Measurements from ENCODE around the gene OR1D5. TPM values are rescaled to one million over a fixed set of nuclear protein-coding genes. Genes with fewer than 3 reads are reported as not detected.

The OR1D5 gene
- total RNA-seq, 2 experiments from 2014 or later = not detected

DNA sequence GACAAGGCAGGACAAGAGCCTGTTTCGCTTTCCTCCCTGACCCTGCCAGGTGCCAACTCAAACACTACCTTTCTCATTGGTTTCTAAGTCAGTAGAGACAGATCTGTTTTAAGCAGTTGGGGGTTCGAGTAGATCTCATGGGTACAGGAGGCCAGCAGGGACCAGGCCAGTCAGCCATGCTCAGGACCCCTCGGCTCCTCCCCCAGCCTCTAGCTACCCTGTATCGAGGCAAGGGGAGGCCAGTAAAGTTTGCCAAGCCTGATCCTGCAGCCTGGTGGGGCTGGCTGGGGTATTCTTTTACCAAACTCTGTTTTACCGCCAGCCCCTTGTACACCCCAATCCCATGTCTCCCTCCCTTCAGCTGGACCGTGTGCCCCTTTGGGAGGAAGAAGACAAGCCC lies 26.6 kb downstream of the OR1D5 start:
- Mint-ChIP-seq H3K9me3 (no peaks in the 10 kb centered on the region), H3K36me3 (ENCODE audit: low read depth) (peaks cover 10% of the 10 kb centered on the region), H3K27ac (no peak overlapping the region), H3K27me3 (peaks cover 13% of the 10 kb centered on the region), H3K4me1 (ENCODE audit: low read depth) (peaks cover 8% of the 10 kb centered on the region), H3K4me3 (no peak overlapping the region)
- ChIA-PET POLR2A (no interaction called here), CTCF (no interaction called here)
- Histone ChIP-seq H3K27ac (ENCODE audit: low read depth in 1 of 2, low read length in 2 of 2) (no peak overlapping the region), H3K27me3 (ENCODE audit: control insufficient read depth in 1 of 2, insufficient read depth in 2 of 2, low read length in 2 of 2) (no peaks in the 10 kb centered on the region), H3K36me3 (ENCODE audit: insufficient read depth, low read length) (peaks cover 7% of the 10 kb centered on the region), H3K9me3 (ENCODE audit: control insufficient read depth in 1 of 2, insufficient read depth in 1 of 2, low read length in 2 of 2) (no peaks in the 10 kb centered on the region), H3K4me1 (ENCODE audit: insufficient read depth, low read length) (peaks cover 3% of the 10 kb centered on the region), H3K4me3 (ENCODE audit: low read length) (no peak overlapping the region)
- DNase-seq = no peak
- no peak for ATAC-seq (ENCODE audit: poor library complexity)
- intact Hi-C loops (cut with DNase I, micrococcal nuclease) = no loop called here
- TF ChIP-seq, protein P1, sequence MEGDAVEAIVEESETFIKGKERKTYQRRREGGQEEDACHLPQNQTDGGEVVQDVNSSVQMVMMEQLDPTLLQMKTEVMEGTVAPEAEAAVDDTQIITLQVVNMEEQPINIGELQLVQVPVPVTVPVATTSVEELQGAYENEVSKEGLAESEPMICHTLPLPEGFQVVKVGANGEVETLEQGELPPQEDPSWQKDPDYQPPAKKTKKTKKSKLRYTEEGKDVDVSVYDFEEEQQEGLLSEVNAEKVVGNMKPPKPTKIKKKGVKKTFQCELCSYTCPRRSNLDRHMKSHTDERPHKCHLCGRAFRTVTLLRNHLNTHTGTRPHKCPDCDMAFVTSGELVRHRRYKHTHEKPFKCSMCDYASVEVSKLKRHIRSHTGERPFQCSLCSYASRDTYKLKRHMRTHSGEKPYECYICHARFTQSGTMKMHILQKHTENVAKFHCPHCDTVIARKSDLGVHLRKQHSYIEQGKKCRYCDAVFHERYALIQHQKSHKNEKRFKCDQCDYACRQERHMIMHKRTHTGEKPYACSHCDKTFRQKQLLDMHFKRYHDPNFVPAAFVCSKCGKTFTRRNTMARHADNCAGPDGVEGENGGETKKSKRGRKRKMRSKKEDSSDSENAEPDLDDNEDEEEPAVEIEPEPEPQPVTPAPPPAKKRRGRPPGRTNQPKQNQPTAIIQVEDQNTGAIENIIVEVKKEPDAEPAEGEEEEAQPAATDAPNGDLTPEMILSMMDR (IDR thresholded peaks at IDR 0.05) = no peak

DNA sequence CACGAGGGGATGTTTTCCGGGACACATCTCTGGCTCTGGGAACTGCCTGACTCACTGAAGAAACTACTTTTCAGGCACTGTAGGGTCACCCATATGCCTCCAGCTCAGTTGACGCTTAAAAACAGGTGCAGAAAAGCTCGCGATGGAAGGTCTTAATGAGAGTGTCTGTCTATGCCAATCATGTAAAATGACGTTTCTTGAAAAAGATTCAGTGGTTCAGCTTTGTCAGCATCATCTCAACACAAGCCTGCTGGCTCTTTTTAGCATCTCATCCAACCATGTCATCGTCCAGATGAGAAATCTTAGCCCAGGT lies 27.5 kb downstream of the OR1D5 start:
- Mint-ChIP-seq H3K4me1 (ENCODE audit: low read depth) (peaks cover 8% of the 10 kb centered on the region), H3K4me3 (no peak overlapping the region), H3K27me3 (peaks cover 5% of the 10 kb centered on the region), H3K36me3 (ENCODE audit: low read depth) (peaks cover 10% of the 10 kb centered on the region), H3K27ac (no peak overlapping the region), H3K9me3 (no peaks in the 10 kb centered on the region)
- POLR2A ChIA-PET = no interaction called here
- no peaks in the 10 kb centered on the region for H3K27me3 ChIP-seq (ENCODE audit: control insufficient read depth in 1 of 2, insufficient read depth in 2 of 2, low read length in 2 of 2)
- H3K4me3 ChIP-seq (ENCODE audit: low read length) = no peak overlapping the region
- intact Hi-C loops (cut with DNase I, micrococcal nuclease) = no loop called here
- CTCF ChIA-PET = no interaction called here
- H3K27ac ChIP-seq (ENCODE audit: low read depth in 1 of 2, low read length in 2 of 2) = no peak overlapping the region
- H3K36me3 ChIP-seq (ENCODE audit: insufficient read depth, low read length) = peaks cover 7% of the 10 kb centered on the region
- peak in 1 of 14 experiments; percentile 2 for DNase-seq
- H3K9me3 ChIP-seq (ENCODE audit: control insufficient read depth in 1 of 2, insufficient read depth in 1 of 2, low read length in 2 of 2) = no peaks in the 10 kb centered on the region
- peaks cover 3% of the 10 kb centered on the region for H3K4me1 ChIP-seq (ENCODE audit: insufficient read depth, low read length)
- no peak for ATAC-seq (ENCODE audit: poor library complexity)
- TF ChIP-seq, protein P1 (IDR thresholded peaks at IDR 0.05) = no peak

DNA sequence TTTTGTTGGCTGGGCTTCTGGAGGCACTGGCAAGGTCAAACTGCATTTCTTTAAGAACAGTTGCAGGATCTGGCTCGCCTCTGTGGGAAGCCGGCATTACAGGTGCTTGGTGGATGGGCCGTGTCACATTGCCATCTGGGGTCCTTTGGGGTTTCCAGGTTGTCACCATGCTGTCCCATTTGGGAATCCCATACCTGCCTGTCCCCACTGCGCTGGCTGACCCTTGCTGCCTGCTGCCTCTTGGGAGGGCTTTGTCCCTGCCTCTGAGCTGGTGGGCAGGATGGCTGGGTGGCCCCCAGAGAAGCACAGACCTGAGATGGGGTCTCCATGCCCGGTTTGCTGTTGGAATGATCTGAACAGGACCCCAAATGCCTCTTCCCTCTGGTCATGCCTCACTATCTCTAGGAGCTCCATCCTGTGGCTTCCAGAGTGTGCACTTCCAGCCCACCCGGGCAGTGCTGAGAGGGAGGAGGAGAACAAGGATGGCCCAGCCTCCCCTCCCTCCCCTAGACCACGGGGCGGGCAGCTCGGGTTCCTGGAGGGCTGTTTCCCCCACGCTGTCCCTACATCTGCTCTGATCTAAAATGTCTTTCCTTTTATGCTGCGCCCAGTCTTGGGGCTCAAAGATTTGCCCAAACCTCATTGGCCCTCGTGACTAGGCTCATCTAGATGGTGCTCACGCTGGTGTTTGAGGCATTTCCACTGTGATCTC lies 28.0 kb downstream of the OR1D5 start:
- Mint-ChIP-seq H3K4me1 (ENCODE audit: low read depth) (peaks cover 8% of the 10 kb centered on the region), H3K36me3 (ENCODE audit: low read depth) (peaks cover 15% of the 10 kb centered on the region), H3K9me3 (no peaks in the 10 kb centered on the region), H3K27ac (no peak overlapping the region), H3K4me3 (no peak overlapping the region), H3K27me3 (peaks cover 5% of the 10 kb centered on the region)
- TF ChIP-seq, protein P1 (IDR thresholded peaks at IDR 0.05) = no peak
- Histone ChIP-seq H3K9me3 (ENCODE audit: control insufficient read depth in 1 of 2, insufficient read depth in 1 of 2, low read length in 2 of 2) (no peaks in the 10 kb centered on the region), H3K36me3 (ENCODE audit: insufficient read depth, low read length) (peaks cover 12% of the 10 kb centered on the region), H3K4me1 (ENCODE audit: insufficient read depth, low read length) (peaks cover 3% of the 10 kb centered on the region), H3K4me3 (ENCODE audit: low read length) (no peak overlapping the region), H3K27ac (ENCODE audit: low read depth in 1 of 2, low read length in 2 of 2) (no peak overlapping the region), H3K27me3 (ENCODE audit: control insufficient read depth in 1 of 2, insufficient read depth in 2 of 2, low read length in 2 of 2) (no peaks in the 10 kb centered on the region)
- peak in 1 of 14 experiments; percentile 19 for DNase-seq
- intact Hi-C loops (cut with DNase I, micrococcal nuclease) = no loop called here
- ChIA-PET POLR2A (no interaction called here), CTCF (interaction anchor here (0.6 kb wide), 1 partner anchor 59 kb away, joined by 3 read pairs; no protein-coding TSS in a partner anchor)
- ATAC-seq (ENCODE audit: poor library complexity) = no peak

Measured in CD4-positive, alpha-beta T cell (primary cell).